ENCODE measurements around the gene ZIC5. TPM values are rescaled to one million over a fixed set of nuclear protein-coding genes. Genes with fewer than 3 reads are reported as not detected.

The ZIC5 gene
- total and polyA plus RNA-seq, 9 of the 15 experiments (the other 6 are each of a cell fraction or from before 2014, with no cell fraction given): 0.57 to 2.0 (median 1.1) TPM

GRCh38 chr13:99972190-99972731 lies 694 bp upstream of the ZIC5 start:
- CTCF ChIA-PET (ENCODE audit: low intra/inter-chr PET ratio): no interaction called here
- H3K4me2 ChIP-seq (ENCODE audit: insufficient read depth, low read length): no peak overlapping the region
- peaks cover 6% of the 10 kb centered on the region; the same call in 1 of the 3 replicates for H3K36me3 ChIP-seq (ENCODE audit: control insufficient read depth, insufficient read depth, low read length)
- no peaks in the 10 kb centered on the region for H3K9me1 ChIP-seq (ENCODE audit: control insufficient read depth, insufficient read depth, low read length)
- H3K79me2 ChIP-seq (ENCODE audit: control insufficient read depth, insufficient read depth, low read length): peaks cover 14% of the 10 kb centered on the region; the same call in 2 of the 3 replicates
- no peaks in the 10 kb centered on the region for H3K27me3 ChIP-seq (ENCODE audit: control insufficient read depth in 2 of 2, insufficient read depth in 2 of 2, low read length in 2 of 2)
- H3K27ac ChIP-seq (ENCODE audit: extremely low read depth, low read depth, low read length): no peak overlapping the region
- DNase-seq (ENCODE audit: extremely low read depth in 1 of 4, low spot score in 3 of 4): no peak
- no peak overlapping the region for H3K4me3 ChIP-seq
- POLR2A ChIA-PET: interaction anchor here (2.7 kb wide), 1 partner anchor 8 kb away, joined by 14 read pairs; the partner anchor contains the start of gene ZIC2
- H3K4me1 ChIP-seq (replicated peaks in 1 of 2; ENCODE audit: control insufficient read depth in 2 of 2, insufficient read depth in 2 of 2, low read length in 2 of 2): peaks cover 0 to 45% of the 10 kb centered on the region in 2 experiments; a peak in 3 of 5 replicates
- no peaks in the 10 kb centered on the region for H3K9me3 ChIP-seq (replicated peaks; ENCODE audit: control insufficient read depth, insufficient read depth, low read depth, low read length)
- intact Hi-C loops (cut with micrococcal nuclease) (no loop called here), in situ Hi-C loops (cut with MboI) (no loop called here)
- H2AFZ ChIP-seq (ENCODE audit: low read depth, low read length): no peak overlapping the region
- no peak for ATAC-seq
- no TSS peak for BruUV-seq (replicated peaks)
- FAIRE-seq: no peak
- 83% methylated on average over 16 of the region's 18 CpGs for WGBS (ENCODE audit: insufficient coverage, low coverage, missing lambda C conversion rate)
- no peak overlapping the region for H3K9ac ChIP-seq (ENCODE audit: insufficient read depth in 1 of 2, low read depth in 2 of 2, low read length in 2 of 2)
- H4K20me1 ChIP-seq (replicated peaks; ENCODE audit: control insufficient read depth, insufficient read depth, low read length): no peaks in the 10 kb centered on the region
- TF ChIP-seq ZNF253 (CRISPR knock-in tag; conservative IDR thresholded peaks at IDR 0.05) (no peak), NR3C1 (CRISPR knock-in tag; IDR thresholded peaks at IDR 0.05) (no peak), HMGN3 (IDR thresholded peaks at IDR 0.05; ENCODE audit: borderline replicate concordance, extremely low read depth, insufficient read length, low read depth, low read length) (no peak), IFI16 (CRISPR knock-in tag; IDR thresholded peaks at IDR 0.05) (no peak), PHF21A (IDR thresholded peaks at IDR 0.05; ENCODE audit: borderline replicate concordance, low read depth) (no peak), ZNF668 (CRISPR knock-in tag; IDR thresholded peaks at IDR 0.05) (no peak), GMEB1 (CRISPR knock-in tag; IDR thresholded peaks at IDR 0.05) (no peak), ZNF316 (IDR thresholded peaks at IDR 0.05) (no peak), RNF219 (CRISPR knock-in tag; IDR thresholded peaks at IDR 0.05) (no peak), ESRRB (CRISPR knock-in tag; IDR thresholded peaks at IDR 0.05; ENCODE audit: borderline replicate concordance) (no peak), SRF (CRISPR knock-in tag; IDR thresholded peaks at IDR 0.05) (no peak), FOXK1 (CRISPR knock-in tag; IDR thresholded peaks at IDR 0.05; ENCODE audit: borderline replicate concordance) (no peak), ZNF707 (CRISPR knock-in tag; conservative IDR thresholded peaks at IDR 0.05) (no peak), KDM1A (IDR thresholded peaks at IDR 0.05) (no peak), ATF3 (IDR thresholded peaks at IDR 0.05) (no peak), ATF3 (CRISPR knock-in tag; conservative IDR thresholded peaks at IDR 0.05) (no peak)
- TF ChIP-seq, protein P1, sequence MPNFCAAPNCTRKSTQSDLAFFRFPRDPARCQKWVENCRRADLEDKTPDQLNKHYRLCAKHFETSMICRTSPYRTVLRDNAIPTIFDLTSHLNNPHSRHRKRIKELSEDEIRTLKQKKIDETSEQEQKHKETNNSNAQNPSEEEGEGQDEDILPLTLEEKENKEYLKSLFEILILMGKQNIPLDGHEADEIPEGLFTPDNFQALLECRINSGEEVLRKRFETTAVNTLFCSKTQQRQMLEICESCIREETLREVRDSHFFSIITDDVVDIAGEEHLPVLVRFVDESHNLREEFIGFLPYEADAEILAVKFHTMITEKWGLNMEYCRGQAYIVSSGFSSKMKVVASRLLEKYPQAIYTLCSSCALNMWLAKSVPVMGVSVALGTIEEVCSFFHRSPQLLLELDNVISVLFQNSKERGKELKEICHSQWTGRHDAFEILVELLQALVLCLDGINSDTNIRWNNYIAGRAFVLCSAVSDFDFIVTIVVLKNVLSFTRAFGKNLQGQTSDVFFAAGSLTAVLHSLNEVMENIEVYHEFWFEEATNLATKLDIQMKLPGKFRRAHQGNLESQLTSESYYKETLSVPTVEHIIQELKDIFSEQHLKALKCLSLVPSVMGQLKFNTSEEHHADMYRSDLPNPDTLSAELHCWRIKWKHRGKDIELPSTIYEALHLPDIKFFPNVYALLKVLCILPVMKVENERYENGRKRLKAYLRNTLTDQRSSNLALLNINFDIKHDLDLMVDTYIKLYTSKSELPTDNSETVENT (CRISPR knock-in tag; IDR thresholded peaks at IDR 0.05): no peak

All from K562 (cell line).